Karpas-422 (cell line): ENCODE results near the gene HARS1. TPM values are rescaled to one million over a fixed set of nuclear protein-coding genes. Genes with fewer than 3 reads are reported as not detected.
"Not testable (repeated sequence)": the region's sequence is repeated elsewhere in the genome, so short reads cannot be mapped to it uniquely, and the experiment has no call there.

ENCODE experiments used
- DNase-seq: peaks from one replicate; pipeline ENCODE4 v3.0.0-alpha.2; 2015
- H2AFZ ChIP-seq: fragments of 200-600 bp; sonication (generic); 2 replicates; pipeline ENCODE4 v1.6.1; 2014; ENCODE audit warnings: antibody characterized with exemption, low read length, mixed read lengths
- H3K27ac ChIP-seq: fragments of 200-600 bp; sonication (generic); 2 replicates; pipeline ENCODE4 v1.5.1; 2014; ENCODE audit warnings: mild to moderate bottlenecking, low read length, moderate library complexity
- H3K27me3 ChIP-seq: fragments of 200-600 bp; sonication (generic); 2 replicates; pipeline ENCODE4 v1.6.1; 2014; ENCODE audit warnings: low read length, mixed read lengths
- H3K36me3 ChIP-seq: fragments of 200-600 bp; sonication (generic); 2 replicates; pipeline ENCODE4 v1.6.1; 2014; ENCODE audit warnings: low read length, mixed read lengths; ENCODE audit not compliant: insufficient read depth
- H3K4me1 ChIP-seq: fragments of 200-600 bp; sonication (generic); 2 replicates; pipeline ENCODE4 v1.6.1; 2014; ENCODE audit warnings: mild to moderate bottlenecking, low read length, mixed read lengths
- H3K4me2 ChIP-seq: fragments of 200-600 bp; sonication (generic); 2 replicates; pipeline ENCODE4 v1.6.1; 2014; ENCODE audit warnings: low read length, low read depth, mild to moderate bottlenecking; ENCODE audit not compliant: poor library complexity, severe bottlenecking
- H3K4me3 ChIP-seq: fragments of 200-600 bp; sonication (generic); 2 replicates; pipeline ENCODE4 v1.5.1; 2014; ENCODE audit warnings: mild to moderate bottlenecking, antibody characterized with exemption, low read length, mixed read lengths
- H3K79me2 ChIP-seq: fragments of 200-600 bp; sonication (generic); 2 replicates; pipeline ENCODE4 v1.6.1; 2014; ENCODE audit warnings: mild to moderate bottlenecking, low read length, mixed read lengths
- H3K9ac ChIP-seq: fragments of 200-600 bp; sonication (generic); 2 replicates; pipeline ENCODE4 v1.6.0; 2014; ENCODE audit warnings: low read length
- H3K9me2 ChIP-seq: fragments of 200-600 bp; sonication (generic), shearing (Covaris generic); replicated peaks from 2 replicates; pipeline ENCODE4 v1.6.0; 2014; ENCODE audit warnings: mild to moderate bottlenecking, low read length, moderate library complexity; ENCODE audit not compliant: insufficient read depth
- H3K9me3 ChIP-seq: fragments of 300-700, 200-600 bp; sonication (generic); 2 replicates; pipeline ENCODE4 v1.6.1; 2014; ENCODE audit warnings: low read length, mixed read lengths
- H4K20me1 ChIP-seq: fragments of 200-600 bp; sonication (generic); 2 replicates; pipeline ENCODE4 v1.6.1; 2014; ENCODE audit warnings: mild to moderate bottlenecking, antibody characterized with exemption, low read length, low read depth; ENCODE audit not compliant: insufficient read depth
- total RNA-seq: library from RNA; depleted of rRNA; stranded (reverse); fragments of >200 nt; shearing (Covaris generic); gene quantifications from 2 replicates; pipeline ENCODE4 v1.2.3, GENCODE V29; 2014; ENCODE audit warnings: low replicate concordance

The HARS1 gene
- total RNA-seq, 1 experiment from 2014 or later = 29.9 TPM

- no peak overlapping the region for H3K4me3 ChIP-seq
- no peak for DNase-seq
- no peaks in the 10 kb centered on the region for H3K27me3 ChIP-seq
- peaks cover 27% of the 10 kb centered on the region for H3K79me2 ChIP-seq
- H3K9ac ChIP-seq = no peak overlapping the region
- no peaks in the 10 kb centered on the region for H3K9me2 ChIP-seq
- no peaks in the 10 kb centered on the region for H3K9me3 ChIP-seq
- peaks cover 4% of the 10 kb centered on the region for H3K4me1 ChIP-seq
- peaks cover 4% of the 10 kb centered on the region; the same call in 1 of the 2 replicates for H4K20me1 ChIP-seq
- H3K27ac ChIP-seq = no peak overlapping the region
- H2AFZ ChIP-seq = no peak overlapping the region
- H3K36me3 ChIP-seq = peaks cover 45% of the 10 kb centered on the region
- H3K4me2 ChIP-seq = no peak overlapping the region
Observed at GRCh38 chr5:140671472-140672125, 19.6 kb downstream of the HARS1 start.

- Histone ChIP-seq H3K36me3 (peaks cover 49% of the 10 kb centered on the region), H3K79me2 (peaks cover 33% of the 10 kb centered on the region)
- not testable (repeated sequence) for H3K27me3 ChIP-seq, H3K4me2 ChIP-seq, DNase-seq, H3K4me3 ChIP-seq, H3K9ac ChIP-seq, H3K4me1 ChIP-seq, H3K27ac ChIP-seq, H3K9me2 ChIP-seq, H4K20me1 ChIP-seq, H2AFZ ChIP-seq, H3K9me3 ChIP-seq
Observed at GRCh38 chr5:140671035-140671434, 20.1 kb downstream of the HARS1 start.

GRCh38 chr5:140664359-140665119, 26.6 kb downstream of the HARS1 start, which contains the start of gene WDR55:
Gene WDR55, plus strand, starts transcription at chr5:140664904. Its CDS starts 9 bp downstream, at chr5:140664913.
- H3K4me1 ChIP-seq = peaks cover 22% of the 10 kb centered on the region
- peak; percentile 97 for DNase-seq
- no peaks in the 10 kb centered on the region for H3K9me3 ChIP-seq
- no peaks in the 10 kb centered on the region for H3K9me2 ChIP-seq
- peaks cover 7% of the 10 kb centered on the region; the same call in 1 of the 2 replicates for H4K20me1 ChIP-seq
- peak within 1 kb of the TSS; percentile 69; the same call in 1 of the 2 replicates for H2AFZ ChIP-seq
- H3K27me3 ChIP-seq = no peaks in the 10 kb centered on the region
- peak within 1 kb of the TSS; percentile 81 for H3K4me3 ChIP-seq
- peaks cover 44% of the 10 kb centered on the region for H3K79me2 ChIP-seq
- no peak within 1 kb of the TSS for H3K27ac ChIP-seq
- H3K4me2 ChIP-seq = peak within 1 kb of the TSS; percentile 74
- peak within 1 kb of the TSS; percentile 88 for H3K9ac ChIP-seq
- peaks cover 55% of the 10 kb centered on the region for H3K36me3 ChIP-seq

GRCh38 chr5:140664030-140664358, 27.2 kb downstream of the HARS1 start:
- peaks cover 55% of the 10 kb centered on the region for H3K36me3 ChIP-seq
- H3K4me3 ChIP-seq = peak overlapping the region; percentile 81
- H3K9me3 ChIP-seq = no peaks in the 10 kb centered on the region
- peaks cover 43% of the 10 kb centered on the region for H3K79me2 ChIP-seq
- no peak for DNase-seq
- H3K9ac ChIP-seq = peak overlapping the region; percentile 88
- no peaks in the 10 kb centered on the region for H3K9me2 ChIP-seq
- no peak overlapping the region for H2AFZ ChIP-seq
- peak overlapping the region; percentile 74 for H3K4me2 ChIP-seq
- H3K4me1 ChIP-seq = peaks cover 22% of the 10 kb centered on the region
- H4K20me1 ChIP-seq = peaks cover 7% of the 10 kb centered on the region; the same call in 1 of the 2 replicates
- no peaks in the 10 kb centered on the region for H3K27me3 ChIP-seq
- no peak overlapping the region for H3K27ac ChIP-seq

GRCh38 chr5:140660371-140660770, 30.8 kb downstream of the HARS1 start:
- H3K36me3 ChIP-seq = peaks cover 49% of the 10 kb centered on the region
- not testable (repeated sequence) for H3K4me3 ChIP-seq, H3K27me3 ChIP-seq, DNase-seq, H3K27ac ChIP-seq, H3K9me2 ChIP-seq, H3K79me2 ChIP-seq, H3K9me3 ChIP-seq, H3K4me1 ChIP-seq, H2AFZ ChIP-seq, H3K9ac ChIP-seq, H4K20me1 ChIP-seq, H3K4me2 ChIP-seq

GRCh38 chr5:140658870-140659269, 32.3 kb downstream of the HARS1 start:
- no peaks in the 10 kb centered on the region for H3K9me2 ChIP-seq
- H3K27ac ChIP-seq = no peak overlapping the region
- no peaks in the 10 kb centered on the region for H3K27me3 ChIP-seq
- no peaks in the 10 kb centered on the region for H3K79me2 ChIP-seq
- H2AFZ ChIP-seq = no peak overlapping the region
- no peaks in the 10 kb centered on the region for H3K9me3 ChIP-seq
- no peak for DNase-seq
- no peak overlapping the region for H3K9ac ChIP-seq
- H3K4me1 ChIP-seq = peaks cover under 1% of the 10 kb centered on the region
- H3K36me3 ChIP-seq = peaks cover 61% of the 10 kb centered on the region
- no peak overlapping the region for H3K4me3 ChIP-seq
- no peaks in the 10 kb centered on the region for H4K20me1 ChIP-seq
- H3K4me2 ChIP-seq = no peak overlapping the region

GRCh38 chr5:140647042-140647419, 44.1 kb downstream of the HARS1 start:
- no peaks in the 10 kb centered on the region for H3K27me3 ChIP-seq
- no peaks in the 10 kb centered on the region for H3K9me2 ChIP-seq
- peaks cover 19% of the 10 kb centered on the region for H3K4me1 ChIP-seq
- no peak overlapping the region for H3K27ac ChIP-seq
- peaks cover 57% of the 10 kb centered on the region for H3K79me2 ChIP-seq
- no peaks in the 10 kb centered on the region for H3K9me3 ChIP-seq
- H3K4me3 ChIP-seq = peak overlapping the region; percentile 95
- peak overlapping the region; percentile 83 for H3K4me2 ChIP-seq
- H4K20me1 ChIP-seq = no peaks in the 10 kb centered on the region; the same call in 1 of the 2 replicates
- H3K9ac ChIP-seq = peak overlapping the region; percentile 90
- peaks cover 21% of the 10 kb centered on the region; the same call in 1 of the 2 replicates for H3K36me3 ChIP-seq
- peak overlapping the region; percentile 78 for H2AFZ ChIP-seq
- DNase-seq = no peak

GRCh38 chr5:140642718-140643117, 48.5 kb downstream of the HARS1 start:
- H3K36me3 ChIP-seq = no peaks in the 10 kb centered on the region; the same call in 1 of the 2 replicates
- H3K4me2 ChIP-seq = no peak overlapping the region
- no peak overlapping the region for H3K4me3 ChIP-seq
- no peak overlapping the region for H3K27ac ChIP-seq
- peaks cover 29% of the 10 kb centered on the region for H3K4me1 ChIP-seq
- H3K79me2 ChIP-seq = peaks cover 56% of the 10 kb centered on the region
- H3K9ac ChIP-seq = no peak overlapping the region
- no peaks in the 10 kb centered on the region for H3K9me2 ChIP-seq
- H4K20me1 ChIP-seq = no peaks in the 10 kb centered on the region
- no peak overlapping the region for H2AFZ ChIP-seq
- DNase-seq = peak; percentile 35
- H3K27me3 ChIP-seq = no peaks in the 10 kb centered on the region
- no peaks in the 10 kb centered on the region for H3K9me3 ChIP-seq
